OCI-M2 (cell line): ENCODE measurements around the gene ADGRD2.

ENCODE experiments used
- DNase-seq: peaks from one replicate; lab custom pipeline; 2025; ENCODE audit not compliant: unreplicated experiment; lab: John Stamatoyannopoulos, UW

ADGRD2 gene

DNA sequence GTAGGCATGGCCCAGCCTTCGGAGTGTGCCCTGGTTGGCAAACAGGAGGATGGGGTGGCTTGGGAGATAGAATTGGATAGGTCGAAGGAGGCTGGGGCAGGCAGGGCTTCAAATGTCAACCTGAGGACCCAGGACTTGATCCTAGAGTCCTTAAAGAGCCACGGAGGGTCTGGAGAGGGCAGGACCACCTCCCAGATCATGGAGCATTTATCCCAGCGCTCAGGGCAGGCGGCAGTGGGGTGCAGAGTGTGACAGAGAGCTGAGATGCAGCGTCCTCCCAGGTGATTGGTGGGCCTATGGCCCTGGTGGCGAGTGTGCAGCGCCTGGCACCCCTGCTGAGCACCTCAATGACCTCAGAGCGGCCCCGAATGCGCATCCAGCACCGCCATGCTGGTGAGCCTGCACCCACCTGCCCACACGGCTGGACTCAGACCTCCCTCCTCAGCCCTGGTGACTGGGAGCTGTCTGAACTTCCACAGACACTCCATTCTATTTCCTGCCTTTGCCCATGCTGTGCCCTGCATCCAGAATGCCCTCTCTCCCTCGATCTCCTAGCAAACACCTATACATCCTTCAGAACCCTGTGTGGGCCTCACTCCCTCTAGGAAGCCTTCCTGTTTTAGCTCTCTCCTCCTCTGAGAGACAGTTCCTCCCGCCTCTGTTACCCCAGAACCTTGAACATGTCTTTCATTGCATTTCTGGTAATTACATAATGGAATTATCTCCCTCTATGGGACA, 6.3 kb downstream of the ADGRD2 start:
- DNase-seq = no peak

DNA sequence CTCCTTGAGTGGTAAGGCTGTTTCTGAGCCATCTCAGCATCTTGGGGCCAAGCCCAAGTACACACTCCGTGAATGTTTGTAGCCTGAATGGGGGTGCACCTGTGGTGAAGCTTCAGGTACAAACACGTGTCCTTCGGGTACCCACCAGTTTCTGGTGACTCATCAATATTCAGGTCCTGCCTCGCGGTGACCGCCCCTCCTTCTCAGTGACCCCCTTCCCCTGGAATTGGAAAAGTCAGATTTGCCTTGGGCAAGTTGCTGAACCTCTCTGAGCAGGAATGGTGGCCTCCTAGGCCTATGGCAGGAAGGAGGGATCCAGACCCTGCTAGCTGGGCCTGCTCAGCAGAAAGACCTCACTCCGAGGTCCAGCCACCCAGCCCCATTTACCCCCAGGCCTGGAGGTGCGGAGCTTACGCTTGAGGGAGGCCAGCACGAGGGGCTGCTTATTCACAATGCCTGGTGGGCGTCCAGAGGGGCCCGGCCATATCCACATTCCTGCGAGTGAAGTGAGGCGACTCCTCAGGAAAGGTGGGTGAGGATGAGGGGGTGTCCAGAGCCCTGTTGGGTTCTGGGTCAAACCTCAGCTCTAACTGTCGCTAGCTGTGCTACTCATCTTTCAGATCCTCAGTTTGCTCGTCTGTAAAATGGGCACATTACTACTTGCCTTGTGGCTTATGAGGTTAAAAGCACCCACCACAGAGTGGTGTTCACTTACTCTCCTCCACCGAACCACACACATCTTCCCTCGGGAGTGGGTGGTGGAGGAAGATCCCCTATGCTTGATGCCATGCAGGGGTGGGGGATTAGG, 7.0 kb downstream of the ADGRD2 start:
- no peak for DNase-seq

- DNase-seq = no peak
Observed at GRCh38 chr9:124457887-124458431, 7.7 kb downstream of the ADGRD2 start.

- no peak for DNase-seq
Observed at GRCh38 chr9:124458441-124458840, 8.2 kb downstream of the ADGRD2 start.

GRCh38 chr9:124462739-124463138, 12.5 kb downstream of the ADGRD2 start:
- no peak for DNase-seq

- no peak for DNase-seq
Observed at GRCh38 chr9:124465736-124466135, 15.5 kb downstream of the ADGRD2 start.

- DNase-seq = no peak
Observed at GRCh38 chr9:124467410-124468060, 17.3 kb downstream of the ADGRD2 start.

DNA sequence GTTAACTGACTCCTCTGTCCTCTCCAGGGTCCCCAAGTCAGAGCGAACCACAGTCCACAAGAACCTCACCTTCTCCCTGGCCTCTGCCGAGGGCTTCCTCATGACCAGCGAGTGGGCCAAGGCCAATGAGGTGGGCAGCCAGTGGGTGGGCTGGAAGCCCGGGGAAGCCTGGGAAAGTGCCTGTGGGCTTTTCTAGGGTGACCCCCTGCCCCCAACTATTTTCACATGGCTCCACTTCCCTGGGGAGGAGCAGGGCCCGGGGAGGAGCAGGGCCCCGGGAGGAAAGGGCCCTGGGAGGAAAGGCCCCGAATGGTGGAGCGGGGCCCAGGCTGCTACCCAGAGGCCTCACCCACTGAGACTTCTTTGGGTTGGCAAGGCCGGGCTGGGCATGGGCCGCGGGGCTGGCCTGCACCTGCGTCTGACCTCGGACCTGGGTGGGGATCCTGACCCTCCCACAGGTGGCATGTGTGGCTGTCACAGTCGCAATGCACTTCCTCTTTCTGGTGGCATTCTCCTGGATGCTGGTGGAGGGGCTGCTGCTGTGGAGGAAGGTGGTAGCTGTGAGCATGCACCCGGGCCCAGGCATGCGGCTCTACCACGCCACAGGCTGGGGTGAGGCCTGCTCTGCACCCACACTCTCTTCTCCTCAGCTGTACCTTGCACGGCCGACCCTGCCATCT, 17.9 kb downstream of the ADGRD2 start:
- DNase-seq = no peak

DNA sequence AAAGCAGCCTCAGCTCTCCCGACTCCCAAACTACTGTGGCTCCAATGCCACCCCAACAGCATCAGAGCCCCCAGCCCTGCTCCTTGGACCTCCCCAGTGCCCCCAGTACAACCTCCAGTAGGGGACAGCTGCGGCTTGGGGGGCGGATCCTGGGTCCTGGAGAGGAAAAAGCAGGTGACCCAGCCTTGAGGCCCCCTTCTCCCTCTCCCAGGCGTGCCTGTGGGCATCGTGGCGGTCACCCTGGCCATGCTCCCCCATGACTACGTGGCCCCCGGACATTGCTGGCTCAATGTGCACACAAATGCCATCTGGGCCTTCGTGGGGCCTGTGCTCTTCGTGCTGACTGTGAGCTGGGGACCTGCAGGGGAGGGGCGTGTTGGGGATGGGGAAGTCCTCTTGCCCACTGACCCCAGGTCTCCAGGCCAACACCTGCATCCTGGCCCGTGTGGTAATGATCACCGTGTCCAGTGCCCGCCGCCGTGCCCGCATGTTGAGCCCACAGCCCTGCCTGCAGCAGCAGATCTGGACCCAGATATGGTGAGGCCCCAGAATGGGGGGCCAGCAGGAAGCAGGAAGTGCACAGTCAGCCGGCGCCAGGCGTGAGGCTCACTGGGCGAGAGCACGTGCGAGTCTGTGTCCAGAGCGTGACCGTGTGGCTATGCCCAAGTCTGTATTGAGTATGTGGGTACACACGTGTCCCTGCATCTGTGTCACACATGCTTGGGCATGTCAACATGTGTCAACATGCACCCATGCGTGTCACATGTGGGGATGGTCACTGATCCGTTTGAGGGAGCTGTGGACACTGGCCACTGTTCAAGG, 19.0 kb downstream of the ADGRD2 start:
- no peak for DNase-seq

DNA sequence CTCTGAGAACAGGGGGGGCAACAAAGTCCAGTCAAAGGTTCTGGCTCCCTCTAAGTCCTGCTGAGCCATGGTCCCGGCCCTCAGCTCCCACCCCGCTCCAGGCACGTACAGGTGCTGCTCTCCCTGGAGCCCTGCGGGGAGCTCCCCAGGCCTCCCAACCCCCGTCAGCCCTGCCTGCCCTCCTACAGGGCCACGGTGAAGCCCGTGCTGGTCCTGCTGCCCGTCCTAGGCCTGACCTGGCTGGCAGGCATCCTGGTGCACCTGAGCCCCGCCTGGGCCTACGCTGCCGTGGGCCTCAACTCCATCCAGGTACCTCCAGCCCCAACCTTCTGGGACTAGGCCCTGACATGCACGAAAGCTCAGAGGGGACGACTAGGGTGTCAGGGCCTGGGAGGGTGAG, 20.1 kb downstream of the ADGRD2 start:
- no peak for DNase-seq

GRCh38 chr9:124470726-124471125, 20.5 kb downstream of the ADGRD2 start:
- DNase-seq = no peak

DNA sequence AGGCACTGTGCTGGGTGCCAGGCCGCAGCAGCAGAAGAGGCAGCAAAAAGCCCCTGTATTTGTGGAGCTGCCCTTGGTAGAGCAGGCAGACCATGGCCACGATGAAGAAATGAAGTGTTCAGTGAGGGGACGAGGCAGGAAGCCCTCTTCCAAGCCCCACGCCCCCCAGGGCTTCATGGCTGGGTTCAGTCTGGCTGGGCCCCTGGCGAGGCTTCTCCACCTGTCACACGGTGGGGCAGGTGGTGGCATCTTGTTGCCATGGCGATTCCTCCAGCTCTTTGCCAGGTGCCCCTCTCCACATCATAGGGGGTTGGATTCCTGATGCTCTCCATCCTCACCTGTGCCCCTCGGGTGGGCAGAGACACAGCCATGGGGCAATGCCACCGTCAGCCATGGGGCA, 21.5 kb downstream of the ADGRD2 start:
- no peak for DNase-seq

- DNase-seq = no peak
Observed at GRCh38 chr9:124472770-124473169, 22.5 kb downstream of the ADGRD2 start.

GRCh38 chr9:124473310-124473709, 23.1 kb downstream of the ADGRD2 start:
- DNase-seq = no peak

GRCh38 chr9:124474151-124474550, 23.9 kb downstream of the ADGRD2 start:
- no peak for DNase-seq

- no peak for DNase-seq
Observed at GRCh38 chr9:124475158-124475867, 25.1 kb downstream of the ADGRD2 start.

DNA sequence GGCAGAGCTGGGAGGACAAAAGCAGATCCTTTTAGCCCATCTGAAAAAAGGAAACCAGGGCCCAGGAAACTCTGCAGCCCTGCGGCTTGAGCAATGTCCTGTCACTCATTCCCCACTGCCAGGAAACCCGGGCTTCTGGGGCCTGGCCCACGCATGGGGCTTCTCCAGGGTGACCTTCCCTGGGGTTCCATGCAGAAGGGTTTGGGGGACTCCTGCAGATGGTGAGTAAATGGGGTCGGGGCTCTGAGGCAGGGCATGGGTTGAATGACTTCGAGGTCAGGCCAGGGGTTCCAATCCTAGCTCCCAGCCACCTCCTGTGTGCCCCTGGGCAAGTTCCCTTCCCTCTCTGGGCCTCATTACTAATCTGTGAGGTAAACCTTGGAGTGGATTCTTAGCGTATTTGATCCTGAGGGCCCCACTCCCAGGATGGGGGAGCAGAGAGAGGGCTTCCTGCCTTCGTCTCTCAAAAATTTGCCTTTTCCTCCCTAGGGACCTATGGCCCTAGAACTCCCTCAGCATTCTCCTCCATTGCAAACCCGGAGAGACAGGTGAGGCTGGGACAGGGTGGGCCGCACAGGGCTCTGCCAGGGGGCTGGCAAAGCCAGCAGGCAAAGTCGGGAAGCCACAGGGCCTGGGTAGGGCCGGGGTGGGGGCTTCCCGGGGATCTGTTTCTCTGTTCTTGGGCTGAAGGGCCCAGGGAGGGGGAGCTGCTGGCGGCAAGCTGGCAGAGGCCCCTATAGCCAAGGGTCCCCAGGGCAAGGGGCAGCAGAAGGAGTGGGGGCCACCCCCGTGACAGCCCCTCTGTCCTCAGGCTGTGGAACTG, 25.8 kb downstream of the ADGRD2 start:
- no peak for DNase-seq

- no peak for DNase-seq
Observed at GRCh38 chr9:124477211-124477647, 27.0 kb downstream of the ADGRD2 start.
